Neural cell (in vitro differentiated cells): ENCODE results near the gene ALDH7A1. TPM values are rescaled to one million over a fixed set of nuclear protein-coding genes. Genes with fewer than 3 reads are reported as not detected.

ENCODE experiments used
- H2AFZ ChIP-seq: fragments of 200-600, 300-800 bp; sonication (generic), shearing (Covaris generic); 2 replicates; pipeline ENCODE4 v1.6.0; 2014; ENCODE audit warnings: low read depth, mild to moderate bottlenecking, antibody characterized with exemption, low read length, moderate library complexity
- H3F3A ChIP-seq: fragments of 200-600 bp; shearing (Covaris generic); 2 replicates; pipeline ENCODE4 v1.6.1; 2016; ENCODE audit warnings: mild to moderate bottlenecking, moderate library complexity, mixed read lengths, antibody characterized with exemption, low read length; ENCODE audit not compliant: insufficient read depth, poor library complexity, severe bottlenecking
- H3K27ac ChIP-seq: fragments of 200-600, 300-800 bp; sonication (generic), shearing (Covaris generic); 2 replicates; pipeline ENCODE4 v1.5.1; 2014; ENCODE audit warnings: mild to moderate bottlenecking, low read length, moderate library complexity
- H3K27me3 ChIP-seq: fragments of 300-800, 200-600 bp; sonication (generic), shearing (Covaris generic); 2 replicates; pipeline ENCODE4 v1.6.0; 2014; ENCODE audit warnings: mild to moderate bottlenecking, low read depth, low read length, moderate library complexity; ENCODE audit not compliant: insufficient read depth
- H3K36me3 ChIP-seq: fragments of 300-800, 200-600 bp; sonication (generic), shearing (Covaris generic); 2 replicates; pipeline ENCODE4 v1.5.1; 2014; ENCODE audit warnings: mild to moderate bottlenecking, antibody characterized with exemption, low read length, moderate library complexity; ENCODE audit not compliant: insufficient read depth
- H3K4me2 ChIP-seq: fragments of 300-800, 200-600 bp; sonication (generic), shearing (Covaris generic); 2 replicates; pipeline ENCODE4 v1.6.0; 2014; ENCODE audit warnings: mild to moderate bottlenecking, low read length
- H3K4me3 ChIP-seq: fragments of 300-800, 200-600 bp; sonication (generic), shearing (Covaris generic); 2 replicates; pipeline ENCODE4 v1.5.1; 2014; ENCODE audit warnings: mild to moderate bottlenecking, low read length, moderate library complexity
- H3K79me2 ChIP-seq: fragments of 200-600 bp; shearing (Covaris generic); replicated peaks from 2 replicates; pipeline ENCODE4 v1.6.0; 2014; ENCODE audit warnings: mild to moderate bottlenecking, low read length, moderate library complexity; ENCODE audit not compliant: insufficient read depth
- H3K9ac ChIP-seq: fragments of 300-800, 200-600 bp; sonication (generic), shearing (Covaris generic); 2 replicates; pipeline ENCODE4 v1.6.1; 2016; ENCODE audit warnings: mild to moderate bottlenecking, low read length, mixed read lengths
- H3K9me2 ChIP-seq: fragments of 200-600 bp; shearing (Covaris generic); 2 replicates; pipeline ENCODE4 v1.6.1; 2016; ENCODE audit warnings: mild to moderate bottlenecking, low read length, mixed read lengths; ENCODE audit not compliant: insufficient read depth
- H3K9me3 ChIP-seq: fragments of 200-600, 300-800 bp; sonication (generic), shearing (Covaris generic); 2 replicates; pipeline ENCODE4 v1.6.1; 2016; ENCODE audit warnings: mild to moderate bottlenecking, mixed run types, low read length, moderate library complexity, mixed read lengths
- H4K20me1 ChIP-seq: fragments of 200-600 bp; shearing (Covaris generic); 2 replicates; pipeline ENCODE4 v1.6.1; 2016; ENCODE audit warnings: mild to moderate bottlenecking, mixed run types; ENCODE audit not compliant: insufficient read depth
- CTCF ChIP-seq: fragments of 450-650 bp; IDR thresholded peaks from 2 replicates; pipeline ENCODE4 v1.5.1; 2014; ENCODE audit warnings: antibody characterized with exemption, mild to moderate bottlenecking, moderate library complexity; ENCODE audit not compliant: poor library complexity, severe bottlenecking
- EP300 ChIP-seq: fragments of 450-650 bp; conservative IDR thresholded peaks from 2 replicates; pipeline ENCODE4 v1.6.1; 2014; ENCODE audit warnings: antibody characterized with exemption, mild to moderate bottlenecking, moderate library complexity; ENCODE audit not compliant: poor library complexity, severe bottlenecking
- EZH2 ChIP-seq: fragments of 200-600, 300-800 bp; shearing (Covaris generic), sonication (generic); IDR thresholded peaks from 2 replicates; pipeline ENCODE4 v1.6.1; 2014; ENCODE audit warnings: antibody characterized with exemption, low read length, borderline replicate concordance, mild to moderate bottlenecking; ENCODE audit not compliant: insufficient read depth, poor library complexity, severe bottlenecking
- MXI1 ChIP-seq: fragments of 450-650 bp; conservative IDR thresholded peaks from 2 replicates; pipeline ENCODE4 v1.6.1; 2014; ENCODE audit warnings: antibody characterized with exemption, mild to moderate bottlenecking; ENCODE audit not compliant: poor library complexity, severe bottlenecking
- POLR2AphosphoS5 ChIP-seq: IDR thresholded peaks from 2 replicates; pipeline ENCODE4 v1.6.1; 2012
- RAD21 ChIP-seq: fragments of 450-650 bp; conservative IDR thresholded peaks from 2 replicates; pipeline ENCODE4 v1.6.1; 2014; ENCODE audit warnings: antibody characterized with exemption, mild to moderate bottlenecking, moderate library complexity
- REST ChIP-seq: IDR thresholded peaks from 2 replicates; pipeline ENCODE4 v1.6.1; 2012; ENCODE audit warnings: borderline replicate concordance
- SMC3 ChIP-seq: fragments of 450-650 bp; conservative IDR thresholded peaks from 2 replicates; pipeline ENCODE4 v1.6.1; 2014; ENCODE audit warnings: antibody characterized with exemption, mild to moderate bottlenecking, moderate library complexity; ENCODE audit not compliant: poor library complexity
- TAF1 ChIP-seq: IDR thresholded peaks from 2 replicates; pipeline ENCODE4 v1.6.1; 2012; ENCODE audit warnings: low read depth
- polyA plus RNA-seq: library from polyadenylated mRNA; depleted of rRNA; stranded (reverse); fragments of >200 nt; gene quantifications from 2 replicates; pipeline ENCODE4 v1.2.3, GENCODE V29; 2014

Gene ALDH7A1
- polyA plus RNA-seq, 1 donor from 2014 or later = 23.4 TPM

- Histone ChIP-seq H2AFZ (no peak overlapping the region), H3K9ac (no peak overlapping the region), H4K20me1 (no peaks in the 10 kb centered on the region), H3K9me2 (no peaks in the 10 kb centered on the region), H3K27me3 (no peaks in the 10 kb centered on the region), H3K9me3 (no peaks in the 10 kb centered on the region), H3K27ac (no peak overlapping the region), H3K36me3 (no peaks in the 10 kb centered on the region), H3K79me2 (no peaks in the 10 kb centered on the region), H3F3A (no peaks in the 10 kb centered on the region), H3K4me3 (no peak overlapping the region), H3K4me2 (no peak overlapping the region)
- no peak for TF ChIP-seq POLR2AphosphoS5
- TF ChIP-seq MXI1 = no peak
- no peak for TF ChIP-seq TAF1
Observed at GRCh38 chr5:126635585-126635984, 40.6 kb upstream of the ALDH7A1 start.

- Histone ChIP-seq H3K79me2 (no peaks in the 10 kb centered on the region), H3K4me2 (no peak overlapping the region), H3K27me3 (no peaks in the 10 kb centered on the region), H3K9me2 (no peaks in the 10 kb centered on the region), H3K27ac (no peak overlapping the region), H3K9me3 (no peaks in the 10 kb centered on the region), H3K9ac (no peak overlapping the region), H4K20me1 (no peaks in the 10 kb centered on the region), H3F3A (no peaks in the 10 kb centered on the region), H3K4me3 (no peak overlapping the region), H2AFZ (no peak overlapping the region), H3K36me3 (no peaks in the 10 kb centered on the region)
- TF ChIP-seq REST = no peak
- no peak for TF ChIP-seq TAF1
Observed at GRCh38 chr5:126633552-126633951, 38.5 kb upstream of the ALDH7A1 start.

GRCh38 chr5:126631920-126632319 lies 36.9 kb upstream of the ALDH7A1 start:
- H3K27me3 ChIP-seq = no peaks in the 10 kb centered on the region
- H3K9ac ChIP-seq = no peak overlapping the region
- H3K36me3 ChIP-seq = no peaks in the 10 kb centered on the region
- H3K79me2 ChIP-seq = no peaks in the 10 kb centered on the region
- no peak overlapping the region for H2AFZ ChIP-seq
- H4K20me1 ChIP-seq = no peaks in the 10 kb centered on the region
- TF ChIP-seq EP300 (no peak), MXI1 (no peak), REST (no peak), POLR2AphosphoS5 (no peak), EZH2 (no peak), RAD21 (no peak), TAF1 (no peak), SMC3 (no peak), CTCF (no peak)
- H3K4me3 ChIP-seq = no peak overlapping the region
- no peaks in the 10 kb centered on the region for H3F3A ChIP-seq
- no peaks in the 10 kb centered on the region for H3K9me3 ChIP-seq
- no peaks in the 10 kb centered on the region for H3K9me2 ChIP-seq
- no peak overlapping the region for H3K4me2 ChIP-seq
- H3K27ac ChIP-seq = no peak overlapping the region
